ENCODE data around the gene KCNJ2. TPM values are rescaled to one million over a fixed set of nuclear protein-coding genes. Genes with fewer than 3 reads are reported as not detected.

The KCNJ2 gene
- total and polyA plus RNA-seq, 10 of the 15 experiments (the other 5 are each of a cell fraction or from before 2014, with no cell fraction given), result 1.6 to 10.1 (median 3.2) TPM

GRCh38 chr17:70119545-70119944, 49.8 kb upstream of the KCNJ2 start:
- BruUV-seq (replicated peaks), result no TSS peak
- Histone ChIP-seq H3K4me3 (no peak overlapping the region), H3K36me3 (ENCODE audit: control insufficient read depth in 2 of 2, insufficient read depth in 2 of 2, low read length in 1 of 2) (no peaks in the 10 kb centered on the region), H4K20me1 (ENCODE audit: control insufficient read depth, insufficient read depth) (no peaks in the 10 kb centered on the region), H3K9ac (ENCODE audit: control insufficient read depth, insufficient read depth, low read length) (no peak overlapping the region), H3K4me1 (ENCODE audit: control insufficient read depth, insufficient read depth, low read length) (no peaks in the 10 kb centered on the region), H3K4me2 (ENCODE audit: control insufficient read depth, insufficient read depth) (no peak overlapping the region), H3K27ac (ENCODE audit: control insufficient read depth, insufficient read depth) (no peak overlapping the region), H3K9me3 (replicated peaks; ENCODE audit: control insufficient read depth, insufficient read depth, low read length) (no peaks in the 10 kb centered on the region; the same call in 2 of the 3 replicates), H3K27me3 (replicated peaks in 1 of 2; ENCODE audit: control insufficient read depth in 2 of 2, insufficient read depth in 2 of 2, low read length in 1 of 2) (no peaks in the 10 kb centered on the region), H2AFZ (ENCODE audit: control insufficient read depth, low read depth, low read length) (no peak overlapping the region), H3K79me2 (ENCODE audit: control insufficient read depth, insufficient read depth, low read length) (no peaks in the 10 kb centered on the region)
- CTCF ChIA-PET, result no interaction called here
- in situ Hi-C loops (cut with MboI) (no loop called here), intact Hi-C loops (cut with micrococcal nuclease; ENCODE audit: unreplicated experiment) (no loop called here)
- DNase-seq (ENCODE audit: low read depth, low spot score), result no peak
- 0% methylated on average over 1 of the region's 1 CpG for WGBS (ENCODE audit: insufficient coverage, insufficient replicate concordance, low lambda C conversion rate, missing lambda C conversion rate)
- SMC1A ChIA-PET (ENCODE audit: uncharacterized antibody, unreplicated experiment), result no interaction called here
- TF ChIP-seq NBN (IDR thresholded peaks at IDR 0.05) (no peak), ZNF274 (IDR thresholded peaks at IDR 0.05; ENCODE audit: insufficient read depth, insufficient read length) (no peak), TAF1 (IDR thresholded peaks at IDR 0.05; ENCODE audit: borderline replicate concordance, low read depth, low read length) (no peak), IRF4 (IDR thresholded peaks at IDR 0.05; ENCODE audit: low read depth, low read length) (no peak), EP300 (IDR thresholded peaks at IDR 0.05; ENCODE audit: borderline replicate concordance in 1 of 2, control insufficient read depth in 1 of 2, low read depth in 2 of 2, low read length in 2 of 2) (no peak)
- RAD21 ChIA-PET (ENCODE audit: unreplicated experiment), result no interaction called here
- POLR2A ChIA-PET, result no interaction called here
- no peak for FAIRE-seq
- no peak for ATAC-seq

GRCh38 chr17:70119983-70120382, 49.3 kb upstream of the KCNJ2 start:
- ATAC-seq, result no peak
- Histone ChIP-seq H3K4me2 (ENCODE audit: control insufficient read depth, insufficient read depth) (no peak overlapping the region), H3K4me3 (no peak overlapping the region)
- TF ChIP-seq ZBTB4 (CRISPR knock-in tag; IDR thresholded peaks at IDR 0.05), result no peak
- TF ChIP-seq YY1 (IDR thresholded peaks at IDR 0.05; ENCODE audit: low read depth, low read length), result no peak
- TF ChIP-seq ETV6 (conservative IDR thresholded peaks at IDR 0.05 in 1 of 2, IDR thresholded peaks at IDR 0.05 in 1 of 2; ENCODE audit: borderline replicate concordance in 1 of 2, low read depth in 1 of 2), result no peak
- no peak for TF ChIP-seq TCF12 (IDR thresholded peaks at IDR 0.05; ENCODE audit: low read depth, low read length)
- no peak for TF ChIP-seq SUPT20H (IDR thresholded peaks at IDR 0.05; ENCODE audit: borderline replicate concordance, control insufficient read depth, low read depth, low read length)
- no peak for TF ChIP-seq CREB1 (IDR thresholded peaks at IDR 0.05; ENCODE audit: low read depth)
- TF ChIP-seq NRF1 (conservative IDR thresholded peaks at IDR 0.05; ENCODE audit: low read depth, low read length), result no peak
- no peak for TF ChIP-seq HDAC2 (IDR thresholded peaks at IDR 0.05)
- no peak for TF ChIP-seq ZNF274 (IDR thresholded peaks at IDR 0.05; ENCODE audit: insufficient read depth, insufficient read length)
- no peak for TF ChIP-seq BCL3 (IDR thresholded peaks at IDR 0.05; ENCODE audit: borderline replicate concordance, insufficient read depth, low read depth, low read length, poor library complexity, severe bottlenecking)
- no peak for TF ChIP-seq RAD21 (IDR thresholded peaks at IDR 0.05; ENCODE audit: insufficient read depth, low read depth, low read length)

More at GRCh38 chr17:70119983-70120382, 49.3 kb upstream of the KCNJ2 start:
- Histone ChIP-seq H3K27ac (ENCODE audit: control insufficient read depth, insufficient read depth) (no peak overlapping the region), H3K9me3 (replicated peaks; ENCODE audit: control insufficient read depth, insufficient read depth, low read length) (no peaks in the 10 kb centered on the region; the same call in 2 of the 3 replicates), H3K27me3 (replicated peaks in 1 of 2; ENCODE audit: control insufficient read depth in 2 of 2, insufficient read depth in 2 of 2, low read length in 1 of 2) (no peaks in the 10 kb centered on the region), H3K9ac (ENCODE audit: control insufficient read depth, insufficient read depth, low read length) (no peak overlapping the region), H3K79me2 (ENCODE audit: control insufficient read depth, insufficient read depth, low read length) (no peaks in the 10 kb centered on the region), H3K4me1 (ENCODE audit: control insufficient read depth, insufficient read depth, low read length) (no peaks in the 10 kb centered on the region), H4K20me1 (ENCODE audit: control insufficient read depth, insufficient read depth) (no peaks in the 10 kb centered on the region), H3K36me3 (ENCODE audit: control insufficient read depth in 2 of 2, insufficient read depth in 2 of 2, low read length in 1 of 2) (no peaks in the 10 kb centered on the region), H2AFZ (ENCODE audit: control insufficient read depth, low read depth, low read length) (no peak overlapping the region)
- FAIRE-seq, result no peak
- DNase-seq (ENCODE audit: low read depth, low spot score), result no peak
- ChIA-PET POLR2A (no interaction called here), SMC1A (ENCODE audit: uncharacterized antibody, unreplicated experiment) (no interaction called here), CTCF (no interaction called here), RAD21 (ENCODE audit: unreplicated experiment) (no interaction called here)
- BruUV-seq (replicated peaks), result no TSS peak
- intact Hi-C loops (cut with micrococcal nuclease; ENCODE audit: unreplicated experiment) (no loop called here), in situ Hi-C loops (cut with MboI) (no loop called here)
- 3% methylated on average over 2 of the region's 2 CpGs for WGBS (ENCODE audit: insufficient coverage, insufficient replicate concordance, low lambda C conversion rate, missing lambda C conversion rate)
